Calu3 (cell line): ENCODE data around the gene TM4SF18. TPM values are rescaled to one million over a fixed set of nuclear protein-coding genes. Genes with fewer than 3 reads are reported as not detected.
A peak's percentile ranks its signal among the peaks of the same experiment; 100 is the strongest.

Source experiments
- BruUV-seq: library from RNA; stranded (reverse); fragments of 400-500 nt; replicated peaks from 2 replicates; lab custom pipeline; 2021; lab: Mats Ljungman, UMichigan
- CTCF ChIA-PET: fragments of 300-600 bp; sonication (Branson Sonifier 250); formaldehyde crosslinking; loops from one replicate; lab custom pipeline; 2022; ENCODE audit warnings: antibody characterized with exemption; lab: Charles Lee
- DNase-seq: peaks from one replicate; pipeline ENCODE4 v3.0.0; 2022
- H3K27ac Mint-ChIP-seq: one replicate; pipeline ENCODE4 v1.8.0; 2022; ENCODE audit warnings: mixed read lengths; ENCODE audit not compliant: unreplicated experiment
- H3K27me3 Mint-ChIP-seq: one replicate; pipeline ENCODE4 v1.8.0; 2022; ENCODE audit warnings: mixed read lengths; ENCODE audit not compliant: unreplicated experiment
- H3K36me3 Mint-ChIP-seq: one replicate; pipeline ENCODE4 v1.8.0; 2022; ENCODE audit warnings: mild to moderate bottlenecking, moderate library complexity, mixed read lengths; ENCODE audit not compliant: insufficient read depth, unreplicated experiment
- H3K4me1 Mint-ChIP-seq: one replicate; pipeline ENCODE4 v1.8.0; 2022; ENCODE audit warnings: mild to moderate bottlenecking, low read depth, mixed read lengths; ENCODE audit not compliant: unreplicated experiment
- H3K4me3 Mint-ChIP-seq: one replicate; pipeline ENCODE4 v1.8.0; 2022; ENCODE audit warnings: mild to moderate bottlenecking, low read depth, moderate library complexity, mixed read lengths; ENCODE audit not compliant: unreplicated experiment
- H3K9me3 Mint-ChIP-seq: one replicate; pipeline ENCODE4 v1.8.0; 2022; ENCODE audit warnings: low read depth, mixed read lengths; ENCODE audit not compliant: unreplicated experiment
- intact Hi-C: fragments of 100-400 bp; cut with micrococcal nuclease; formaldehyde crosslinking; loops from one replicate; pipeline ENCODE4 v1.10.0; 2022; ENCODE audit not compliant: unreplicated experiment
- total RNA-seq: library from RNA; stranded (reverse); gene quantifications from 2 replicates; pipeline ENCODE4 v1.2.3, GENCODE V29; 2022
- TF ChIP-seq, protein P1 (sequence below): fragments of 200-600 bp; IDR thresholded peaks from one replicate; pipeline ENCODE4 v1.8.0; 2022; ENCODE audit warnings: antibody characterized with exemption; ENCODE audit not compliant: unreplicated experiment

The TM4SF18 gene
- total RNA-seq, 1 experiment from 2014 or later: 0.21 TPM

DNA sequence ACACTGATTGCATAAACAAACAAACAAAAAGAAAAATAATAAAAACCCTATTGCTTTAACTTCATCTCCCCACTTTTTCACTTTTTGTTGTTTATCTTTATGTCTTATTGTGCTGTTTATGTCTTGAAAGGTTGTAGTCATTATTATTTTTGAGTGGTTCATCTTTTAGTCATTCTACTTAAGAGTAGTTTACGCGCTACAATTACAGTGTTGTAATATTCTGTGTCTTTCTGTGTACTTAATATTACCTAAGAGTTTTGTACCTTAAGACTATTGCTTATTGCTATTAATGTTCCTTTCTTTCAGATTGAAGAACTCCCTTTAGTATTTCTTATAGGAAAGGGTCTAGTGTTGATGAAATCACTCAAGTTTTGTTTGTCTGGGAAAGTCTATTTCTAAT lies 28.1 kb downstream of the TM4SF18 start:
- CTCF ChIA-PET: no interaction called here
- BruUV-seq: no TSS peak

DNA sequence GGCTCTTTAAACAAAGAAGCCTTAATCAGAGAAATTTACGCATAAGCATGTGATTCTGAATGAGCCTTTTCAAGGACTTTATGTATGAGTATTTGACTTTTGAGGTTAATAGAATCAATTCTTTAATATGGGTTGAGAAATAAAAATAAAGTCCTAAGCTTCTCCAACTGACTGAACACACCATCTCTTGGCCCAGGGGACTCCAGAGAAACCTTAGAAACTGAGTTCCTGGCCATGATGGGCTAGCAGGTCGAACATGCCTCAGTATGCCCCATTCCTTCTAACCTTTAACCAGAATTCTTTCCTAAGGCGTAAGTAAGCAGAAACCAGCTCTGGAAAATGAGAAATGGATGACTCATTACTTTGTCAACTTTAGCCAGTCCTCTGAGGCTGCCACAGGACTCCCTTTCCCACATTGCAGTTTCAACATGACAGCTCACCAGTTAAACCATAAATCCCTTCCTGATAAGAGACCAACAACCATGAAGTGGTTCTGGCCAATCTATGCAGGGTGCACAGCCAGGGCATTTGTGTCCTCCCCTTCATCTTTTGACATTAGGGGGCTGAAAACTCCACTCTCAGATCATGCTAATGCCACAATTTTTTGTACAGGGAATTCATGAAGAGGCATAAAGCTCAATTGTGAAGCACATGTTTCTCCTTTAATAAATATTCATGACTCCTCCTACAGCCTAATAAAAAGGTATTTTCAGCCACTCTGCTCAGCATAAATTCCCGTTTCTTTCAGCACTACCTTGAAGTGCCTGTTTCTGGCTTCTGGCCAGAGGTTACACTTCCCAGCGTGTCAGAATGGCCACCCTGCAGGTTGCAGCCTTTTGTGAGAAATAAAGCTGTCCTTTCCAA lies 33.3 kb downstream of the TM4SF18 start:
- CTCF ChIA-PET: interaction anchor here (0.6 to 2.2 kb wide), 20 partner anchors 11 to 281 kb away, joined by 3 to 11 read pairs (median 3); partner anchors contain the start of gene TM4SF18
- intact Hi-C loops: loop anchor here (1.0 to 5.0 kb wide), 4 partner anchors 15 to 87 kb away; no protein-coding TSS in a partner anchor
- TF ChIP-seq, protein P1, sequence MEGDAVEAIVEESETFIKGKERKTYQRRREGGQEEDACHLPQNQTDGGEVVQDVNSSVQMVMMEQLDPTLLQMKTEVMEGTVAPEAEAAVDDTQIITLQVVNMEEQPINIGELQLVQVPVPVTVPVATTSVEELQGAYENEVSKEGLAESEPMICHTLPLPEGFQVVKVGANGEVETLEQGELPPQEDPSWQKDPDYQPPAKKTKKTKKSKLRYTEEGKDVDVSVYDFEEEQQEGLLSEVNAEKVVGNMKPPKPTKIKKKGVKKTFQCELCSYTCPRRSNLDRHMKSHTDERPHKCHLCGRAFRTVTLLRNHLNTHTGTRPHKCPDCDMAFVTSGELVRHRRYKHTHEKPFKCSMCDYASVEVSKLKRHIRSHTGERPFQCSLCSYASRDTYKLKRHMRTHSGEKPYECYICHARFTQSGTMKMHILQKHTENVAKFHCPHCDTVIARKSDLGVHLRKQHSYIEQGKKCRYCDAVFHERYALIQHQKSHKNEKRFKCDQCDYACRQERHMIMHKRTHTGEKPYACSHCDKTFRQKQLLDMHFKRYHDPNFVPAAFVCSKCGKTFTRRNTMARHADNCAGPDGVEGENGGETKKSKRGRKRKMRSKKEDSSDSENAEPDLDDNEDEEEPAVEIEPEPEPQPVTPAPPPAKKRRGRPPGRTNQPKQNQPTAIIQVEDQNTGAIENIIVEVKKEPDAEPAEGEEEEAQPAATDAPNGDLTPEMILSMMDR: no peak
- Mint-ChIP-seq H3K36me3 (peaks cover 9% of the 10 kb centered on the region), H3K9me3 (peaks cover 4% of the 10 kb centered on the region), H3K4me3 (peak overlapping the region; percentile 49), H3K27ac (peak overlapping the region; percentile 66), H3K4me1 (peaks cover 63% of the 10 kb centered on the region), H3K27me3 (no peaks in the 10 kb centered on the region)
- no TSS peak for BruUV-seq
- DNase-seq: peak; percentile 82

More for the DNA sequence above, 28.1 kb downstream of the TM4SF18 start:
- Mint-ChIP-seq H3K27ac (no peak overlapping the region), H3K27me3 (no peaks in the 10 kb centered on the region), H3K9me3 (peaks cover 6% of the 10 kb centered on the region), H3K36me3 (peaks cover 3% of the 10 kb centered on the region), H3K4me3 (no peak overlapping the region), H3K4me1 (peaks cover 27% of the 10 kb centered on the region)
- TF ChIP-seq, protein P1: no peak
- intact Hi-C loops: no loop called here
- DNase-seq: no peak

DNA sequence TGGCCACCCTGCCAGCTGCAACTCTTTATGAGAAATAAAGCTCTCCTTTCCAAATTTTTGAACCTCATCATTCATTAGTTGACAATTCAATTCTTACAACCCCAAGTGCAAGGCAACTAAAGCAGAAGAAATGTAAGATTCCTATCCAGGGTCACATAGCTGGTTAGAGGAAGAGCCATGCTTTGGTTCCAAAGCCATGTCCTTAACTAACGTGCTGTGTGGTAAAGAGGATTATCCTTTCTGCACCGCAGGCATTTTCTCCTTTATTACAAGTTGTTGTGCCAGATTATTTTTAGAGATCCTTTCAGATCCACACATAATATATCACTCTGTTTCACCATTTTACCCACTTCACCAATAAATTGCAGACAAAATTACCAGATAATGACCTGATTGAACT lies 36.5 kb downstream of the TM4SF18 start:
- TF ChIP-seq, protein P1: no peak
- intact Hi-C loops: no loop called here
- Mint-ChIP-seq H3K27ac (peak overlapping the region; percentile 2), H3K9me3 (no peaks in the 10 kb centered on the region), H3K4me1 (peaks cover 57% of the 10 kb centered on the region), H3K27me3 (no peaks in the 10 kb centered on the region), H3K4me3 (no peak overlapping the region), H3K36me3 (peaks cover 9% of the 10 kb centered on the region)
- DNase-seq: no peak
- BruUV-seq: no TSS peak
- CTCF ChIA-PET: interaction anchor here (1.2 kb wide), 1 partner anchor 10 kb away, joined by 3 read pairs; no protein-coding TSS in a partner anchor

DNA sequence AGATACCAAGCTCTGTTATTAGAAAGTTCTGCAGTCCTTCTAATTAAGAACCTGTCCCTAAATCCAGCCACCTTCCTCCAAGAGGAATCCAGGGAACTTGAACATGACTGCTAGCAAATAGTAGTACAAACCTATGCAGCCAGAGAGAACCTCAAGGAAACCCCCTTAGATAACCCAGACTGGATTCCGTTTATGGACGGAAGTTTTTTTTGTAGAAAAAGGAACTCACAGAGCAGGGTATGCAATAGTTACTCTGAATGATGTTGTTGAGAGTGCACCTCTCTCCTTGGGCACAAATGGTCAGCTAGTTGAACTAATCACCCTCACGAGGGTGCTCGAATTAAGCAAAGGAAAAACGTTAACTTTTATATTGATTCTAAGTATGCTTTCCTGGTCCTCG lies 40.8 kb downstream of the TM4SF18 start:
- CTCF ChIA-PET: interaction anchor here (1.2 kb wide), 1 partner anchor 172 kb away, joined by 3 read pairs; no protein-coding TSS in a partner anchor
- H3K9me3 Mint-ChIP-seq: no peaks in the 10 kb centered on the region
- no TSS peak for BruUV-seq
- intact Hi-C loops: no loop called here
- no peak overlapping the region for H3K27ac Mint-ChIP-seq
- no peak for DNase-seq
- H3K4me1 Mint-ChIP-seq: peaks cover 33% of the 10 kb centered on the region
- no peak overlapping the region for H3K4me3 Mint-ChIP-seq
- H3K27me3 Mint-ChIP-seq: no peaks in the 10 kb centered on the region
- TF ChIP-seq, protein P1: no peak
- H3K36me3 Mint-ChIP-seq: no peaks in the 10 kb centered on the region
